NCI-H1092 (cell line): ENCODE data around the gene TMPRSS9.
"Not testable (repeated sequence)": the region's sequence is repeated elsewhere in the genome, so short reads cannot be mapped to it uniquely, and the experiment has no call there.

Experiments used
- DNase-seq: peaks from one replicate; lab custom pipeline; 2025; lab: John Stamatoyannopoulos, UW

Gene TMPRSS9

GRCh38 chr19:2394054-2394441 lies 34.0 kb downstream of the TMPRSS9 start:
- DNase-seq, result no peak

DNA sequence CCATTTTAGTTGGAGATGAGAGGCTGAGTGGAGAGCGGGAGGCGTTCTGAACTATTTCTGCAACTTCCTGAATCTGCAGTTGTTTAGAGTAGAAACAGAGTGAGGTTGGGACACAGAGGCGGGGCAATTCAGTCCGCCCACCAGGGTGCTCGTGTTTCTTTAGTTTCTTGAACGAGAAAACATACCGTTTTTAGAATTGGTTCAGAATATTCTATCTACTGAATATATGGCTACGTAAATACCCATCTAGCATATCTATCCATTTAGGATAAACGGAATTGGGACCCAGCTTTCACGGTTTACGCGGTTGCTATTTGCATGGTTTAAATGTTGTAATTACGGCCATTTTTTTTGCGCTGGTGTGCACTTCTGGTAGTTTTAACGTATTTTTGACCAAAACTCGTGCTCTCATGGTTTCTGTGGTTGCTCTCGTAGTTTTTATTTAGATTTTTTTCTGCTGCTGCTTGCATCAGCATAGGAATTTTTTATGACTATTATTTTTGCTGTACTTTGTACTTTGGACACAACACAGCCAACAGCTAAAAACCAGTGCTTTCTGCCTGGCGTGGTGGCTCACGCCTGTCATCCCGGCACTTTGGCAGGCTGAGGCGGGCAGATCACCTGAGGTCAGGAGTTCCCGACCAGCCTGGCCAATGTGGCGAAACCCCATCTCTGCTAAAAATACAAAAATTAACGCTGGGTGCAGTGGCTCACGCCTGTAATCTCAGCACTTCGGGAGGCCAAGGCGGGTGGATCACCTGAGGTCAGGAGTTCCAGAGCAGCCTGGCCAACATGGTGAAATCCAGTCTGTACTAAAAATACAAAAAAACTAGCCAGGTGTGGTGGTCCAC lies 34.6 kb downstream of the TMPRSS9 start:
- no peak for DNase-seq

DNA sequence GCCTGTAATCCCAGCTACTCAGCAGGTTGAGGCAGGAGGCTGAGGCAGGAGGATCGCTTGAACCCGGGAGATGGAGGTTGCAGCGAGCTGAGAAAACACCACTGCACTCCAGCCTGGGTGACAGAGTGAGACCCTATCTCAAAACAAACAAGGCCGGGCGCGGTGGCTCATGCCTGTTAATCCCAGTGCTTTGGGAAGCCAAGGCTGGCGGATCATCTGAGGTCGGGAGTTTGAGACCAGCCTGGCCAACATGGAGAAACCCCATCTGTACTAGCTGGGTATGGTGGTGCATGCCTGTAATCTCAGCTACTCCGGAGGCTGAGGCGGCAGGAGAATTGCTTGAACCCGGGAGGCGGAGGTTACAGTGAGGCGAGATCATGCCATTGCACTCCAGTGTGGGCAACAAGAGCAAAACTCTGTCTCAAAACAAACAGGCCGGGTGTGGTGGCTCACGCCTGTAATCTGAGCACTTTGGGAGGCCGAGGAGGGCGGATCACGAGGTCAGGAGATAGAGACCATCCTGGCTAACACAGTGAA lies 35.3 kb downstream of the TMPRSS9 start:
- not testable (repeated sequence) for DNase-seq

DNA sequence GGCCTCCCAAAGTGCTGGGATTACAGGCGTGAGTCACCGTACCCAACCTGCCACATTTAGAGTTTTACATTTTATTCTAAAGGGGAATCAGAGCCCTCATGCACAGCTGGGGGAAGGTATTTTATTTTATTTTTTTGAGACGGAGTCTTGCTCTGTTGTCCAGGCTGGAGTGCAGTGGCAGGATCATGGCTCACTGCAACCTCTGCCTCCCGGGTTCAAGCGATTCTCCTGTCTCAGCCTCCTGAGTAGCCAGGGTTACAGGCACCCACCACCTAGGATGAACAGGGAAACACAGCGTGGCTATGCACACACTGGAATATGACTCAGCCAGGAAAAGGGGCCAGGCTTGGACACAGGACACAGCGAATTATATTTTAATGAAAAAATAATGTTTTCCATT lies 37.1 kb downstream of the TMPRSS9 start:
- not testable (repeated sequence) for DNase-seq

DNA sequence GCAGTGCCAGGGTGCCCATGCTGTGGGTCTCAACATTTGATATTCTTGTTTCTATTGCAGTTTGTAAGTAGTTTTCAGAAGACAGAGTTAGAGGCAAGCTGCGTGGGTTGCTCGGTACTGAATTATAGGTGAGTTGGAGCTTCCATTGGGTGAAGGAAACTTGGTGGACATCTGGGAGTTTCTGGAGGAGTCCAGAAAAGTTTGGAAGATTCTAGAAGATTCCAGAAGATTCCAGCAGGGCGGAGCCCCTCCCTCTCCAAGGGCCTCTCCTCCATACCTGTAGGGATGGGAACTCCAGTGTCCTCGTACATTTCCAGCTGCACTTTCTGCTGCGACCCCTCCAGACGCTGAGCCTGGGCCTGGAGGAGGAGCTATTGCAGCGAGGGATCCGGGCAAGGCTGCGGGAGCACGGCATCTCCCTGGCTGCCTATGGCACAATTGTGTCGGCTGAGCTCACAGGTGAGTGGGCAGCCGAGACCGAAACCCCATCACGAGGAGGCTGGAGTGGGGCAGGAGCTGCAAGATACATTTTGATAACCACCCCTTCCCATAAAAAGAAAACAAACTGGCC lies 38.8 kb downstream of the TMPRSS9 start:
- DNase-seq, result no peak

DNA sequence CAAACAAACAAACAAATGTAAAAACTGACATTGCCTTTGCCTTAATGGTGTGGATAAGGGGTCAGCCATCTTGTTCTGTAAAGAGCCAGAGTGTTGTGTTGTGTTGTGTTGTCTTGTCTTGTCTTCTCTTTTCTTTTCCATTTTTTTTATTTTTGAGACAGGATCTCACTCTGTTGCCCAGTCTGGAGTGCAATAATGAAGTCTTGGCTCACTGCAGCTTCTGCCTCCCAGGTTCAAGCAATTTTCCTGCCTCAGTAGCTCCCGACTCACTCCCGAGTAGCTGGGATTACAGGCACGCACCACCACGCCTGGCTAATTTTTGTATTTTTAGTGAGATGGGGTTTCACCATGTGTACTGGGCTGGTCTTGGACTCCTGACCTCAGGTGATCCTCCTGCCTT lies 39.5 kb downstream of the TMPRSS9 start:
- DNase-seq, result no peak

- no peak for DNase-seq
These were observed 48.2 kb downstream of the TMPRSS9 start for GRCh38 chr19:2408247-2408646.

DNA sequence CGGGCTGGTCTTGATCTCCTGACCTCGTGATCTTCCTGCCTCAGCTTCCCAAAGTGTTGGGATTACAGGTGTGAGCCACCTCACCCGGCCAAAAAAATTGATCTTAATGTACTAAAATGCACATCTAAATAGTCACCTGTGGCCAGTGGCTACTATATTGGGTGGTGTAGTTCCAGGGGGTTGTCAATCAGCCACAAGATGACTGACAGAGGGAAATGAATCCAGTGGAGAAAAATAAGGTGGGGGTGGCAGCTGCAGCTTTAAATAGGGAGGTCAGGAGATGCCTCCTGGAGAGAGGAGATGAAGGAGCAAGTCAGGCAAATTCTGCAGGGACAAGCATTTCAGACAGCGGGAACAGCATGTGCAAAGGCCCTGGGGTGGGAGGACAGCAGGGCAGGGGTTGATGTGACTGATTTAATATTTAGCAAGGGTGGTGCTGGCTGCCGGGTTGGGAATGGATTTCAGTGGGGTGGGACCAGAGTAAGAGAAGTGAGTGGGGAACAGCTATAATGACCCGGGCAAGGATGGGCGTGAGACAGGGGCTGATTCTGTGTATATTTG lies 49.4 kb downstream of the TMPRSS9 start:
- DNase-seq, result no peak

DNA sequence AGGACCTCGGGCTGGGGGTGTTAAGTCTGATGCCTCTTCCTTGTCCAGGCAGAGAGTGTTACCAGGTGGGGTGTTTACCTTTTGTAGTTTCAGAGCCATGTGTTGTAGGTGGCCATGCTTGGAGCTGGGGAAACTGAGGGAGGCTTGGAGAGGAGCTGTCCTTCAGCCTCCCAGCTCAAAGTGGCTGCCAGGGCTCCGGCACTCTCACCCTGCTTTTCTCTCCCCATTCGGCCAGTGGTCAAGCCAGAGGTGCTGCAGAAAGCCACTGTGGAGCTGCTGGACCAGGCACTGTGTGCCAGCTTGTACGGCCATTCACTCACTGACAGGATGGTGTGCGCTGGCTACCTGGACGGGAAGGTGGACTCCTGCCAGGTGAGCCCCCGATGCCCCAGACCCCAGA lies 50.0 kb downstream of the TMPRSS9 start:
- no peak for DNase-seq

- DNase-seq, result no peak
These were observed 51.6 kb downstream of the TMPRSS9 start for GRCh38 chr19:2411709-2412108.

DNA sequence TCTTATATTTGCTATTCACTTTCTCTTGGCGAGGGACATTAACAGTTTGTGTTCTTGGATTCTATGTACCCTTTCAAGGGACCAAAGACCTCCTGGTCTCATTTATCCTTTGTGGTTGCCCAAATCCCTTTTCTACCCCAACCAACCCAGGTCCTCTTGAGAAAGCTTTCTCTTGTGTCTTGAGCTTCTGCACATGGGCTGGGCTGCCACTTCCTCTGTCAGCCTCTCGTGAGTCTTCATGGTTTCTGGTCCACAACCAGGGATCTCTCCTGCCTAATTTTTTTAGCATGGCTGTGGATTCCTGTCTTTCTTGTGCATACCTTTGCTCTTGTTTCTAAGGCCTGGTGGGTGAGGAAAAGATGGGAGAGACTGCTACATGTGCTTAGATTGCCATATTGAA lies 52.4 kb downstream of the TMPRSS9 start:
- DNase-seq, result no peak

- no peak for DNase-seq
These were observed 53.1 kb downstream of the TMPRSS9 start for GRCh38 chr19:2413159-2413558.

- no peak for DNase-seq
These were observed 53.6 kb downstream of the TMPRSS9 start for GRCh38 chr19:2413629-2414028.

DNA sequence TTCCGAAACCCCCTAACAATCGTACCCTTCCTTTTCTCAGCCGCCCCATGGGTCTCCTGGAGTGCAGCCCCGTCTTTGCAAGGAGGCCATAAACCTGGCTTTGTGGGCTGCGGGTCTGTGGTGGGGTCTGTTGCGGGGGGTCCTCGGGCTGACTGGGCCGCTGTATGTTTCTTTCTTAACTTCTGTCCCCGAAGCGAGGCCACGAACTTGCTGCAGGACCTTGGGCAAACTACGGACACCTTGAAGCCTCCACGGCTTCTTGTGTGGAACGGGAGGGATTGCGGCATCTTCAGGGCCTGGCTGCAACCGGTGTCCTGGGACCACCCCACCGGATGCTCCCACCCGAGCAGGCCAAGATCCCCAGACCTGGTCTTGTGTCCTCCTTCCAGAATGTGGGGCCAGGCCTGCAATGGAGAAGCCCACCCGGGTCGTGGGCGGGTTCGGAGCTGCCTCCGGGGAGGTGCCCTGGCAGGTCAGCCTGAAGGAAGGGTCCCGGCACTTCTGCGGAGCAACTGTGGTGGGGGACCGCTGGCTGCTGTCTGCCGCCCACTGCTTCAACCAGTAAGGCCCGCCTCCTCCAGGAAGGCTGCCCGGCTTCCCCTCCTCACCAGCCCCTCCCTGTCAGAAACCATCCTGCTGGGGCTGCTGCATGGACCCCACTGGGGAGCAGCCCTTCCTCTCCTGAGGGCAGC lies 55.4 kb downstream of the TMPRSS9 start:
- DNase-seq, result no peak

DNA sequence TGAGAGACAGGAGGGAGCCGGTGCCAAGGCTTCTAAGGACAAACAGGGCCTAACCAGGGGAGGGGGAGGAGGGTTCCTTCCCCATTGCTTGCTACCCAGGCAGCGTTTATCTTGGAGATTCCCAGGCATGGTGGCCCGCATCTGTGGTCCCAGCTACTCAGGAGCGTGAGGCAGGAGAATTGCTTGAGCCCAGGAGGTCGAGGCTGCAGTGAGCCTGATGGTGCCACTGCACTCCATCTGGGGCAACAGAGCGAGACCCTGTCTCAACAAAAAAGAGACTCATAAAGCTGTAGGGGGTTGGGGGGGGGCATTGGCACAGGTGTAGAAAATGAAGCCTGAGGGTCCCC lies 55.9 kb downstream of the TMPRSS9 start:
- no peak for DNase-seq

DNA sequence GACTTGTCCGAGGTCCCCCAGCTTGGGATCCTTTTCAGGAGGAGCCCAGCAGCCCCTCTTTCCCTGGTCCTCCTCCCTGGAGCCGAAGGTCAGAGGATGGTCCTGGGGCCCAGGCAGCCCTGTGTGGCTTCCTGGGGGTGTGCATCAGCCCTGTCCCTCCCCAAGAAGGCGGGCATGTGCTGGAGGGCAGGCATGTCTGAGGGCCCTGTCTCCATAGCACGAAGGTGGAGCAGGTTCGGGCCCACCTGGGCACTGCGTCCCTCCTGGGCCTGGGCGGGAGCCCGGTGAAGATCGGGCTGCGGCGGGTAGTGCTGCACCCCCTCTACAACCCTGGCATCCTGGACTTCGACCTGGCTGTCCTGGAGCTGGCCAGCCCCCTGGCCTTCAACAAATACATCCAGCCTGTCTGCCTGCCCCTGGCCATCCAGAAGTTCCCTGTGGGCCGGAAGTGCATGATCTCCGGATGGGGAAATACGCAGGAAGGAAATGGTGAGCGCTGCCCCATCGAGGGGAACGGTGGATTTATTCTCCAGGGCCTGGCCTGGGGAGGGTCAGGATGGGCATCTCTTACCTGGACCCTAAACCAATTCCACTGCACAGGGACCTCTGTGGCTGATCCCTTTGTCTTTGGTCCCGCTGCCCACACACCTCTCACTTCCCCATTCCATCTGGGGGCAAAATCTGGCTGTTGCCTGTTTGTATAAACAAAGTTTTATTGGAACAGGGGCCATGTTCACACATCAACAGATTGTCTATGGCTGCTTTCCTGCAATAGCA lies 56.4 kb downstream of the TMPRSS9 start:
- DNase-seq, result no peak

DNA sequence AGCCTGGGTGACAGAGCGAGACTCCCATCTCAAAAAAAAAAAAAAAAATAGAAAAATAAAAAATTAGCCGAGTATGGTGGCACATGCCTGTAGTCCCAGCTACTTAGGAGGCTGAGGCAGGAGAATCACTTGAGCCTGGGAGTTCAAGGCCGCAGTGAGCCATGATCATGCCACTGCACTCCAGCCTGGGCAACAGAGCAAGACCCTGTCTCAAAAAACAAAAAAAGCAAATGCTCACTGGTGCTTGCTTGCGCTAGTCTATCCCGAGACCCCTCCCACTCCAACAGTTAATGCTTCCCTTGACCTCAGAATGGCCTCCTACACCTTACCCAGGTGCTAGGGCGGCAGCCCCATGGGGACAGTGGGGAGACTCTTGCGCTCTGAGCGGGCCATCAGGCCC lies 57.4 kb downstream of the TMPRSS9 start:
- DNase-seq, result not testable (repeated sequence)

DNA sequence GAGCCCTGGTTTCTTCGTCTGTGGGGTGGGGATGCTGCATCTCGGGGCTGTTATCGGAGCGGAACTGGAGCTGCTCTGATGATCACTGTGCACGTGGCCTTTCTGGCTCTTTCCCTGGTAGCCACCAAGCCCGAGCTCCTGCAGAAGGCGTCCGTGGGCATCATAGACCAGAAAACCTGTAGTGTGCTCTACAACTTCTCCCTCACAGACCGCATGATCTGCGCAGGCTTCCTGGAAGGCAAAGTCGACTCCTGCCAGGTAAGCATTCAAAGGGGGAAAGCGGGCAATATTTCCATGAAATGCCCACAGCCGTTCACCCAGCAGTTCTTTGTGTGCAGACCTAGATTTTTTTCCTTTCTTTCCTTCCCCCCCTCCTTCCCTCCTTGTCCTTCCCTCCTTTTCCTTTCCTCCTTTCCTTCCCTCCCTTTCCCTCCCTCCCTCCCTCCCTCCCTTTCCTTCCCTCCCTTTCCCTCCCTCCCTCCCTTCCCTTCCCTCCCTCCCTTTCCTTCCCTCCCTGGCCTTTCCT lies 57.9 kb downstream of the TMPRSS9 start:
- DNase-seq, result no peak

- DNase-seq, result no peak
These were observed 59.7 kb downstream of the TMPRSS9 start for GRCh38 chr19:2419754-2420153.

- DNase-seq, result no peak
These were observed 60.4 kb downstream of the TMPRSS9 start for GRCh38 chr19:2420490-2420889.

- no peak for DNase-seq
These were observed 61.7 kb downstream of the TMPRSS9 start for GRCh38 chr19:2421581-2422306.
